SH-SY5Y (cell line): Measurements from ENCODE around the gene BIN1.

Experiments used
- GATA2 ChIP-seq: IDR thresholded peaks from 2 replicates; pipeline ENCODE4 v1.6.1; 2011; ENCODE audit warnings: mild to moderate bottlenecking, low read depth, low read length
- GATA3 ChIP-seq: IDR thresholded peaks from 2 replicates; pipeline ENCODE4 v1.6.1; 2011; ENCODE audit warnings: low read depth, mild to moderate bottlenecking, low read length, moderate library complexity

GRCh38 chr2:127103243-127104165, 3.5 kb downstream of the BIN1 start:
- TF ChIP-seq GATA3 (no peak), GATA2 (no peak)
